Hematopoietic multipotent progenitor cell treated with erythropoietin and hydrocortisone succinate and interleukin-3 and kit ligand, for 17 days (in vitro differentiated cells): Measurements from ENCODE around the gene MAP6.

ENCODE experiments used
- DNase-seq: peaks from one replicate; pipeline ENCODE4 v3.0.0-alpha.2; 2015; ENCODE audit warnings: low spot score

The MAP6 gene

GRCh38 chr11:75549370-75549958 is 119.4 kb downstream of the MAP6 start:
- DNase-seq = no peak

DNA sequence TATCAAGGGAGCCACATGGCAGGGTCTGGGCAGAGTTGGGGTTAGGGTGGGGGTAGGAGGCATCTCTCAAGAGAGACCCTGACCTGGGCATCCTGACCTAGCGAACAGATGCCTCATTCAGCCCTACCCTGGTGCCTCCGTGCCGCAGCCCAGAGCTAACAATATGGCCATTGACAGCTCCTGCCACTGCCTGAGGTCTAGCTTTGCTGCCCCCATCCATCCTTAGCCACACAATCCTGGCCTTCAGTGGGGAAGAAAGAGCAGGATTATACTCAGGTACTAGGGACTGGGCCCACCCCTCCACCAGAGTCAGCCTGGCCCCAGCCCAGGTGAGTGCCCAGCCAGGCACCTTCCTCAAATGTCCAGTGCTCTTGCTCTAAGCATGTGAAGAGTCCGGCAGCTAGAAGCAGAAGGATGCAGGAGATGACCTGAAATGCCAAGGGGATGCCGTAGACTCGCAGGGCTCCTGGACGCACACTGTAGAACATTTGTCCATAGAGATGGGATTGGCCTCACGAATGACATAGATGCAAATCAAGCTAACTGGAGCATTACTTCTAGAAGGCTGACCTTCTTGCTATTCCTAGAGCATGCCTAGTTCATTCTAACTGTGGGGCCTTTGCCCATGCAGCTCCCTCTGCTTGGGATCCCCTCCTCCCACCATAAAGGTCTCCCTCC is 120.1 kb downstream of the MAP6 start:
- no peak for DNase-seq

DNA sequence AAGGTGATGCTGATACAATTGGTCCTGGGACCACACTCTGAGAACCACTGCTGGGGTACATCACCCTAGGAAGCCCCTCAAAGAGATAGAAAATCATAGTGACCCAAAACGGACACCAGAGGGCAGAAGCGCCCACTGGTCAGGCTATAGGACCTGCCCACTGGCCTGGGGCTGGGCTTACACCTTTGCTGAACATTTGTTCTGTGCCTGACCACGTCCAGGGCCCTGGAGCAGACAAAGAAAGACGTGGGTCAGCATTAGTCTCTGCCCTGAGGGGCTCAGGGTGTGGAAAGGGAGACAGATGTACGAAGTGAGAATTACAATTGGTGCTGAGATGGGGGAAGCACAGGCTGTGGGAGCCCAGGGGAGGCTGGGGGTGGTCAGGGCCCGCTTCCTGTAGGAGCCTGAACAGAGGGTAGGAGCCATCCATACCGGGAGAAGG is 121.2 kb downstream of the MAP6 start:
- DNase-seq = peak; percentile 81

DNA sequence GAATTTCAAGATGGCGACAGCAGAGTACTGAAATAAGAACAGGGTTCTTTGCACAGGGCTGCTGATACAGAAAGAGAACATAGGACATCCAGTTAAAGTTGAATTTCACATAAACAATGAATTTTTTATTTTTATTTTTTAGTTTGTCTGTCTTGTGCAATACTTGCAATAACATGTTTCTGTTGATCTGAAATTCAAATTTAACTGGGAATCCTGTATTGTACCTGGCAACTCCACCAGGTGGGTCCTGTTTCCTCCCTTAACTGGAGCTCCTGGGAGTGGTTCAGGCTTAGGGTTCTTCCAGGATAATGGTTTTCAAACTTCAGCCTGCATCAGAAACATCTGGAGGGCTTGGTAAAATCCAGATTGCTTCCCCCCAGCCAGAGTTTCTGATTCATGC is 121.7 kb downstream of the MAP6 start:
- no peak for DNase-seq

DNA sequence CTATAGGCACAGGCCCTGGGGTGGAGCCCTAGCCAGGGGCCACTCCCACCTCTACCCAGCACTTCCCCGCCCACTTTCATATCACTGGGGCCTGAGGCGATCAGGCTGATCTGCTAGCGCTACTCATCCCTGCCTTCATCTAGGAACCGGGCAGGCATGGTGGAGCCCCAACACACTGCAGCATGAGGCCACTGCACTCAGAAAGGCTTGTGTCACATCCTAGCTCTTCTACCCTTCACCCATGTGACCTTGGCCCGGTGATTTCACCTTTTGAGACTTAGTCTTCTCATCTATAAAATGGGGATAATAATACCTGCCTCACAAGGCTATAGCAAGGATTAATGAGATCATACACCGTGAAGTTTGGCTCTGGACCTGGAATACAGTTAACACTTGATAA is 125.0 kb downstream of the MAP6 start:
- DNase-seq = peak; percentile 91

- no peak for DNase-seq
Measured at GRCh38 chr11:75542088-75542438, 126.8 kb downstream of the MAP6 start.

DNA sequence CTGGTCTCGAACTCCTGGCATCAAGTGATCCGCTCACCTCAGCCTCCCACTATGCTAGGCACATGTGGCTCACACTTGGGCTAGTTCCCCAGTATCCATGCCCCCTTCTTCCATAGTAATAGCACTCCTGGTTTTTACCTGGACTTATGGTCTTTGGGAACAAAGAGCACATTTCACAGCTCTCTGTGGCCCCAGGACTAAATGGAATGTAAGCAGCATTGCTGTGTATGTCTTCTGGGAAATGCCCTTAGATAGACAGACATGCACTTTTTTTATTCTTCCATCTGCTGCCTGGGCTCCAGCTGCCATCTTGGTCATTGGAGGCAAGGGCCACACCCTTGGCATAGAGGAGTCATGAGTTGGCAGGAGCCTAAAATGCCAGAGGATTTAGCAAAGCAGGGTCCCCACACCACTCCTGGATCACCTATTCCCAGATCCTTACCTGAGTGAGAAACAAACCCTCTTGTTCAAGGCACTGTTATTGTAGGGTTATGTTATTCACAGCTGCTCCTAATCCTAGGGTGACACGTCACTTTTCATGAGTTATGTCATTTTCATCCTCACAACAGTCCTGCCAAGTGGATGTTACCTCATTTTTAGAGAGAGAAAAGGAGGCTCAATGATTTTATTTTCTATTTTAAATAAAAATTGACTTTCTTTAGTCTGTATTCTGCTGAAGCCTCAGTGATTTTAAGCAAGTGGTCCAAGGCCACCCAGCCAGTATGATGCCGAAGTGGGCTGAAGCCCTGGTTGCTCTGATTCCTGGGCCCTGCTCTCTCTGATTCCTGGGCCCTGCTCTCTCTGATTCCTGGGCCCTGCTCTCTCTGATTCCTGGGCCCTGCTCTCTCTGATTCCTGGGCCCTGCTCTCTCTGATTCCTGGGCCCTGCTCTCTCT is 127.4 kb downstream of the MAP6 start:
- peak; percentile 66 for DNase-seq

DNA sequence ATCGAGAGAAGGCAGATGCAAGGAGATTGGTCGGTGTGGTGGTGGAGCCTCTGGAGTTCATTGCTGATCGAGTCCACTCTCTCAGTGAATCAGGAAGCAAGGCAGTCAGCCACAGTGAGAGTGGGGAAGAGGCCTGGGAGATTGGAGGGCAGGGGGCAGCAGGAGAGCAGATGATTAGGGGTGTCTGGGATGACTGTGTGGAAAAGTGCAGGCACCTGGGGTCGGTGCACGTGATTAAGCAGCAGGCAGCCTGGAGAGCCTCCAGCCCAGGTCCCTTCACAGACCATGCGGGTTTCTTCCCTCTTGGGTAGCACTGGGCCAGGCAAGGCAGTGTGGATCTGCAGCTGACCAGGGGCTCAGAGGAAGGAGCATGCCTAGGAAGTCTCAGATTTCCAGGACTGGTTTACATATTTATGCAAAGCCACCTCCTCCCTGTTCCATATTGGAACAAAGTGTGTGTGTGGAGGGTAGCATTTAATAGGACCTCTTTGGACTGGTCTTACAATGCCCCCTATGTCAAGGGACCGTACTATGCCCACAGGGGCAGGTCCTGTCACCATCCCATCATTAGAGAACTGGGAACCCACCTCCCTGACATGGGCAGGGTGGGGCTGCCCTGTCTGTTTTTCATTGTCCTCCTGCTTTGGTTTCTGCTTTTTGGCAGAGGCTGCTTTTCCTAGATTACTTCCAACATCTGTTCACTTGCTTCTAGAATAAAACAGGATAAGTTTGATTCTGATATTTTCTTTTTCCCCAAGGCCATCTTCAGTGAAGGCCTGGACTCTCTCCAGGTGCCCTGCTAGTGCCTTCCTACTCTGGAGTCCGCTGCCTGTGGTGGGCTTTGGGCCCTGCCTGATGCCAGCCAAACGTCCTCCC is 129.1 kb downstream of the MAP6 start:
- no peak for DNase-seq

DNA sequence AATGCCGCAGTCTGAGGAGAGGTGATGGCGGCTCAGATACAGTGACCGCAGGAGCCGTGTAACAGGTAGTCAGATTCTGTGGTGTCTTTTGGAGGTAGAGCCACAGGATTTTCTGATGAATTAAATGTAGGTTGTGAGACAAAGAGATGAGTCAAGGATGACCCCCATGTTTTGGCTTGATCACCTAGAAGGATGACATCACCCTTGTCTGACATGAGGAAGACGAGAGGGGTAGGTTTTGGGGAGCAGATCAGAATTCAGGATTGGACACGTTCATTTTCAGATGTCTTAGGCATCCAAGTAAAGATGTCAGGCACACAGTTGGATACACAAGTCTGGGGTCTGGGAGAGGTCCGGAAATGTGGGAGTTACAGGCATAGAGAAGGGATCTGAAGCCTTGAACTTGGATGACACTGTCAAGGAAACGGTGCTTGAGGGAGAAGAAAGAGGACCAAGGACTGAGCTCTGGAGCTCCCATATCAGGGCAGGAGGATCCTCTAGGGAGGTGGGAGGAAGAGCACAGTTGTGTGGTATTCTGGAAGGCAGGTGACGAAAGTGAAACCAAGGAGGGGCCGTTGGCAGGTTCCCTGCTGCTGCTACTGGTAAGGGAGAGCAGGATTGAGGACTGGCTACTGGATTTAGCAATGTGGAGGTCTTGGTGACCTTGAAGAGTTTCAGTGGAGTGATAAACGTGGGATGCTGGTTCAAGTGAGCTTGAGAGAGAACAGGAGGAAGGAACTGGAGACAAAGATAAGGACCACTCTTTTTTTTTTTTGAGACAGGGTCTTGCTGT is 130.5 kb downstream of the MAP6 start:
- no peak for DNase-seq

DNA sequence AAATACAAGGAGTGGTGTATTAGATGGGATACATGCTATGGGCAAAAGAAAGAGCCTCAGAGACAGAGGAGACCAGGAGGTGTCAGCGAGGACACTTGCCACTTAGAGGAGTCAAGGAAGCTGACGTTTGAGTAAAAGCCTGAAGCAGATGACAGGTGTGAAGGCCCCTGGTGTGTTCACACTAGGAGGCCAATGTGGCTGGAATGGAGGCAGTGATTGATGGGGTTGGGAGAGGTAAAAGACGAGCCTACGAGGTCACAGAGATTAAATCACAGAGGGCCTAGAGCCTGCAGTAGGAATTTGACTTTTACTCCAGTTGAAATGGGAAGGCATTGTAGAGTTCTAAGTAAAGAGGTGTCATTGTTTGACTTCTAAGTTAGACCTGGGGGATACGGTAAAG is 131.1 kb downstream of the MAP6 start:
- no peak for DNase-seq
